NCI-H345 (cell line): ENCODE measurements around the gene FAM149A.

Source experiments
- DNase-seq: peaks from one replicate; lab custom pipeline; 2025; lab: John Stamatoyannopoulos, UW

FAM149A gene

DNA sequence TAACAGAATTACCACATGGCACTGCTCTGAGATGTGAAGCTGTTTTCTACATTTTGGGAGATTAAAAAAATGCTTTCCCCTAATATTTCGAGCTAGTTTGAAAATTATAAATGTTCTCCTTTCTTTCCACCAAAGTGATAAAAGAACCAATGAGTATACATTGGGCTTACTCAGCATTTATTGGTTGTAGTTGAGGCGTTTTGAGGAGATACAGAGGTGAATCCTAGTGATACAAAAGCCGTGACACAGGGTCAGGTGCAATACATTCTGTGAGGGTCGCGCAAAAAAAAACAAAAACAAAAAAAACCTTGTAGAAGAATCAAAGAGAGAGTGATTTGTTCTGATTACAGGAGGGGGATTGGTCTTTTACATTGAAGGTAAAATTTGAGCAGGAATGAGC lies 54.5 kb downstream of the FAM149A start:
- no peak for DNase-seq

DNA sequence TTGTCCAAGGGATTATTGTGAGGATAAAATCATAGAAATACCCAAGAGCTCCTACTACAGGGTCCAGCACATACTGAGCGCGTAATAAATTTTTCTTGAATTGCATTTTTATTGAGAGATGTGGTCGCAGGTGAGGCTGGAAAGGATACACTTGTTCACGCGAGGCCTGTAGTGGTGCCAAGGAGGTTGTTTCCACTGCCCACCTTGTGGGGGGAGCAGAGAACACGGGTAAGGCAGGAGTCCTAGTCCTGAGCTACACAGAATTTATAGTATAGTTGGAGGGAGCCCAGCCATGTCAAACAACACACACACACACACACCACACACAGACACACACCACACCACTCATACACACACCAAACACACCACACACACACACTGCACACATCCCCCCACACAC lies 55.1 kb downstream of the FAM149A start:
- no peak for DNase-seq

DNA sequence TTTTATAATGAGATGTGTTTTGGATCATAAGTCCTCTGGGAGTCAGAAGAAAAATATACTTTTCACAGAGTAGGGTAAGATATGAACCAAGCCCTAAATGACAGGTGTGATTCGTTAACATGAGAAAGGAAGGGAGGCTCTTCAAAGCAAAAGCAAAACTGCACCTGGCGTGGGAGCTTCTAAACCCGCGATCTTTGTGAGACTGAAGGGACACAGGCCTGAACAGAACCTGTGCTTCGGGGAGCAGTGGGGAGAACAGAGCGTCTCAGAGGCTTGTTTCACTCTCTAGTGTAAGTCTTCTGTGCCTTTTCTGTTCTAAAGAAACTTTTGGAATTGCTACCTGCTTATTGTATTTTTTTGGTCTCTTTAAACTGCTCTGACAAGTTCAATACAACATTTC lies 56.6 kb downstream of the FAM149A start:
- DNase-seq = peak; percentile 53

DNA sequence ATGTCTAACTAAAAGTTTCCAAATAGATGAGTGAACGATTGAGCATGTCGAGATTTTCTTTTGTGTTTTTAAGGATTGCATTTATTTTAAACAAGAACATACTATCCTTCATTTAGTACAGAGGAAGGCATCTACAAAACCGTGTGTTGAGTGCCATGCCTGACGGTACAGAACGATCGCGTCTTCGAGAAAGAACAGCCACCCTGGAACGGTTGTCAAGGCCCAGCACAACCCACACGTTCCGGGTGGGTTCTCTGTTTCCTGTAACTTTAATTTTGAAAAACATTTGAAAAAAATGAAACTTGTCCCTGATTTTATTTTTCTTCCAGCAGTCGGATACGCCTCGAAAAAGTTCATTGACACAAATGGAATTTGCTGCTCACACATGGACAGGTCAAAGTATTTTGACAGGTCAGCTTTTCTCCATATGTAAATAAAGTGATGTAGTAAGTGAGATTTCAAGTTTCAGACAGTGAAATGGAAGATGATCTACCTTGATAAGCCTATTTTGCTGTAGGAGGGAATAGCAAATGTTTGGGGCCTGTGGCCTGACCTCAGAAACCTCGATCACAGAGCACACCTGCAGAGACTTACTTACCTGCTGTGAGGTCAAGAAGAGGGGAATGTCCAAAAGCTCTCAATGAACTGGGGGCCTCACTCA lies 62.5 kb downstream of the FAM149A start:
- no peak for DNase-seq

DNA sequence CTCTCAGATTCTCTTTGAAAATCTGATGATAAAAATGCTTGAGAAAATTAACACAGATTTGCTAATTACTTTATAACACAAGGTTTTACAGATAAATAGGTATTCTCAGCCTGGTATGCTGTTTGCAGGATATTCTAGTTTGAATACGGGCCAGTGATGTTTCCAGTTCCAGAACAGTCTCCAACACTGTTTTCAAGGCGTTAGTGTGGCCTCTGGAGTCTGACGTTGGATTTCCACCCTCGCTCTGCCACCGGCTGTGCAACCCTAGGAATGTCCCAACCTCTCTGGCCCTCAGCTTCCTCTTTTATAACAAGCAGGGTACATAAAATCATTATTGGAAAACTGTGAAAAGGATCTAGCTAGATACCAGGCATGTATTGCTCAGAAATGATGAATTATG lies 63.1 kb downstream of the FAM149A start:
- no peak for DNase-seq

DNA sequence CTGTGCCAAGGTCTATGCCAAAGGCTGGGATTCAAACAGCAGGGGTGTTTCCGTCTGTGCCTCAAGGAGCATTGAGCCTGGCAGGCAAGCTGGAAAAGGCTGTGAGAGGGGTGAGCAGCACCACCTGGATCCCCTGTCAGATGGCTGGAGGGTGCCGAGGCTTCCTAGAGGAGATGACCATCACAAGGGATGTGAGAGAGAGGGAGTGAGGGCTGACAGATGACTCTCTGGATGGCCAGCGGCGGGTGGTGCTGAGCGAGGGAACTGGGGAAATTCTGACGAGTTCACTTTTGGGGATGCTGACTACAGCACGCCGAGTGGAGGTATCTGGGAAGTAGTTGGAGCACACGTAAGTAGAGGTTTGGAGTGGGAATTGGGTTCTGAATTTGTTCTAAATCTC lies 64.2 kb downstream of the FAM149A start:
- DNase-seq = no peak

DNA sequence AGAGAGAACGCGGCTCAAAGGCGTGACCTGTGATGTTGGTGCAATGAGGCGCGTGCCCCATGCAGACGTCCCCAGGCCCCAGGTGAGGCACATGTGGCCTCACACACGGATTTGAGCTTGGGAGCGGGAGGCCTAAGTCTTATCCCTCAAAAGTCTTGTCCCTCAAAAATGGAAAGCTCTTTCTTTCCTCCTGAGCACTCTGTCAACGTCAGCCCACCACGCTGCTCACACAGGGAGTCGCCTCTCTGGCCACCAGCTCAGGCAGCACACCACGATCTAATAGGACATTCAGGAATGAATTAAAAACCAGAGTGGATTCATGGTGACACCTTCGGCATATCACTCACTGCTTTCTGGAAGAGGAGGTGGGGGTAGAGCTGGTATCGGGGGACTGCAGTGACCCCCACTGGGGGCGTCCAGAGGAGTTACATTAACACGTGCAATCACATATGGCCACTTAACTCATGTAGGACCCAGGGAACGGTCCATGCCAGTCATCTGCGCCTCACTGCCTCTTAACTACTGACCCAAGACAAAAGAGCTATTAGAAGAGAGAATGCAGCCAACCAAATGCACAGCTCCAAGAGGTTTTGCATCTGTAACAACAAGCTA lies 64.9 kb downstream of the FAM149A start:
- DNase-seq = no peak

DNA sequence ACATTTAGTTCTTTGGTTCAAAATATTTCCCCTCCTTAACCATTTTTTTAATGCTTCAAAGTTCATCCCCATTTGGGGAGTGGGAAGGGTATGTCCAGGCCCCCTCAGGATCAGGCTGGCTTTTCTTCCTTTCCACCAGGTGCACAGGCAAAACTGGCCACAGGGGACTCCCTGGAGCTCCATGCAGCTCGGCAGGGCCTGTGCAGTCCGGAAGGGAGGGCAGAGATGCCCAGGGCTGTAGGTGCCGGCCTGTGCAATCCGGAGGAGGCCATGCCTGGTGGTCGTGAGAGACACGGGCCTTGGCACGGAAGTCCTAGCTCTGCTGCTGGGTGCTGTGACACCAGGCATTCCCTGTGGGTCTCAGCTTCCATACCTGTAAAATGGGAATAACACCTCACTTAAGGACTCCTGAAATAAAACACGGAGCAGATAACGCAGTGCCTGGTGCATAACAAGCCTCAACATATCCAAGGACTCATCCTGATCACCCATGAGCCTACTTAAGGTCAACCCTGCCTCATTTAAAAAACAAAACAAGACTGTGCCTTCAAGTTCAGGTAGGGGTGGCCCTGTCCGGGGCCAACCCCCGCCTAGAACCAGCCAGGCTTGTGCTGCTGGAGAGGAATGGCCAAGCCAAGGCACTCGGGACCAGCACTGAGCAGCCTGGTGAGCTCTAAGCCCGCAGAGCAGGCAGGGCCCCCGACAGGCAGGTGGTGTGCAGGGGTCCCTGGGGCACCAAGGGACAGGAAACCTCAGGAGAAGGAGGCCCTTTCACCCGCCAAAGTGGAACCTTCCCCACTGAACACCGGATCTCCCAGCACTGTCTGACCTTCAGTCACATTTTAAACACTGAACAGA lies 65.7 kb downstream of the FAM149A start:
- no peak for DNase-seq

DNA sequence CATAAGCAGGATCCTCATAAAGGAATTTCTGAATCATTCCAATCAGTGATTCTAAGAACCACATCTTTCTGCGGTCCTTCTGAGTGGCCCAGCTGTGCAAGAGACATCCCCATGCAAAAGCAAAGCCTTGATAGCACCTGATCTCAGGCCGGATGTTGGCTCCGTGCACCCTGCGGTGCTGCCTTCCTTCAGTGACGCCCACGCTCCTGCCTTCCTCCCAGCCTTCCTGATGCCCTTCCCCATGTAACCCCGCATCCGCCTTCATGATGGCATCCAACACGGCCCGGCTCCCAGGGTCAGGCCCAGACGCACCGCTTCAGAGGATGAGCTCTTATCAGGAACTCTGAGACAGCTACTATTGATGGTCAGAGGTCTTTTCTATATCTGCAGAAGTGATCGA lies 66.5 kb downstream of the FAM149A start:
- DNase-seq = no peak

DNA sequence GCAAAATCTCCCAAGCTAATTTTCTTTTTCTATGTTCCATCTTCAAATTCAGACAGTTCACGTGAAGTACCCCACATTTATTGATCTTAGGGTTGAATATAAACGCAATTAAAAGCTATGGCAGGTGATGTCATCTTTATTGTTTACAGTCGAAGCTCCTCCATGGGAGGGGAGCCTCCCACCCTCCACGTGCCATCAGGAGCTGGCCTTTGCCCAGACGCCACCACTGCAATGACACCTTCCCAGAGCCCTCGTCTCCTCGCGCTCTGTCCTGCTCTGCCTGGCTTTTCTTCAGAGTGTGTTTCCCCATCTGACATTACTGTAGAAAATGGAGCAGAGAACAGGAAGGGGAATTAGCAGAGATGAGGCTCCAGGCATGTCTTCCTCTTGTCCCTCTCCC lies 68.0 kb downstream of the FAM149A start:
- DNase-seq = peak; percentile 17

DNA sequence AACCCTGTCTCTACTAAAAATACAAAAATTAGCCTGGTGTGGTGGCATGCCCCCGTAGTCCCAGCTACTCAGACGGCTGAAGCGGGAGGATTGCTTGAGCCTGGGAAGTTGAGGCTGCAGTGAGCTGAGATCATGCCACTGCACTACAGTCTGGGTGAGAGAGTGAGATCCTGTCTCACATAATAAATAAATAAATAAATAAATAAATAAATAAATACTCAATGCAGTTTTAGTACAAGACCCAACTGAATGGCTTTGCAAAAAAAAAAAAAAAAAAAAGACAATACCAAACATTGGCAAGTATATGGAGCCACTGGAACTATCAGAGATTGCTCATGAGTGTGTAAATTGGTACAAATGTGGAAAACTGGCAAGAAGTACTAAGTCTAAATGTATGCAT lies 83.6 kb downstream of the FAM149A start:
- DNase-seq = no peak

DNA sequence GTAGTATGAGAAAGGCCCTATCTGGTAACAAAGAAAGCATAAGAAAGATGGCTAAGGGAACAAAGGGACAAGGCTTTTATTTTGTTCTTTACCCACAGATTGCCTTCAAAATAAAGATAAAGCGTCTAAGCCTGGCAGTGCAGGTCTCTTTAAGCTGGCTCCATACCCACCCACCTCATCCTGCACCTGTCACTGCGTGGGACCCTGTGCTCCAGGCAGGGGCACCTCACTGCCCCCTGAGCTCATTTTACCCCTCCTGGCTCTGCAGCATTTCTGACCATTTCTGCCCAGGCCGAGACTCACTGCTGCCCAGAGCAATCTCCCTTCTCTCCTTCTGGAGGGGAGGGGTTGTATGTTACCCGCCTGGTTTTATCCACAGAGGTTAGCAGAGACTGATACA lies 85.2 kb downstream of the FAM149A start:
- no peak for DNase-seq

DNA sequence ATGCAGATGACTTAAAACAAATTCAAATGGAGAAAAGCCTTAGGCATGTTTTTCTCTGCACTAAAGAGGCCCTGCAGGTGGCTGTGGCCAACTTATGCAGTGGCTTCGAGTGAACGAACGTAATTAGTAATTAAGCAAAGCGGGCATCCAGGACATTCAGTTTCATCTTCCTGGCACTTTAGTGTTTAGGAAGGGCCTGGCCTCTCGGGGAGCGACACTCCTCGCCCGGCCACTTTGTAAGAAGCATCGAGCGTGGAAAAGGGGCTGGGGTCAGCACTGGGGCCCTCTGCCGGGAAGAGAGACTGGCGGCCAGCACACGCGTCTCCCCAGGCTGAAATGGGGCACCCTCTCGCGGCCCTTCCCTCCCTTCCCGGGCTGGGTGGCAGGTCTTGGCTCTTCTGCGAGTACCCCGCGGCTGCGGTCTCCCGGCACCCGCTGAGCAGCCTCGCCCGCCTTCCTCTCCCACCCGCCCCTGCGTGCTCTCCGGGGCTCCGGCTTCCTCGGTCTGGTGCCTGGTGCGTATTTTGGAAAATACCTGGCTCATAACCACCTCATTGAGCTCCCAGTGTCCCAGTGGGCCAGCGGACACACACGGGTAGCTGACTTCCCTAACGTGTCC lies 86.2 kb downstream of the FAM149A start:
- peak; percentile 50 for DNase-seq

DNA sequence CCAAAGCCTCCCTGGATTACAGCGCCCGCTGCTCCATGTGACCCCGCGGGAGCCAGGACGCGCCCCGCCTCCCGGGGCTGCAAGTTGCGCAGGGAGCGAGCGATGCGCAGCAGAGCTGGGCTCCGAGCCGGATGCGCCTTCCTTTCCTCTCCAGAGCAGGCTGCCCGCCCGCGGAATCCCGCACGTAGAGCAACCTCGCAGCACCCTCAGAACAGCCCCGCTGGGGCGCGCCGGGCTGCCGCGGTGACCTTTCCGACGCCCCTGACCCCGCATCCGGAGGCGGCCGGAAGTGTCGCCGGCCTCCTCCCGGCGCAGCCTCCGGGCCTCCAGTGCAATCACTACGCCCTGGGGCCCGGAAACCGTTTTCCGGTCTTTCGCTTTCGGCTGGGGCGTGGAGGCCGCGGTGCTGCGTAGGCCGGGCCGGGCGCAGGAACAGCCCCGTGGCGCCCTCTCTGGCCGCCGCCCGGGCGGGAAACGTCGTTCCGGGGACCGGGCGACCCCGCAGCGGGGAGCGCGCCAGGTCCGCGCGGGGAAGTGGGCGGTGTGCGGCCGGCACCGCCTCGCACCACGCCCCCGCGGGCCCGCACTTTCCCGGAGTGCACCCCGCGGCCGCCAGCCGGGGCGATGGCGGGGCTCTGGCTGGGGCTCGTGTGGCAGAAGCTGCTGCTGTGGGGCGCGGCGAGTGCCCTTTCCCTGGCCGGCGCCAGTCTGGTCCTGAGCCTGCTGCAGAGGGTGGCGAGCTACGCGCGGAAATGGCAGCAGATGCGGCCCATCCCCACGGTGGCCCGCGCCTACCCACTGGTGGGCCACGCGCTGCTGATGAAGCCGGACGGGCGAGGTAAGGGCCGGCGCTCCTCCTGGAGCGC lies 86.9 kb downstream of the FAM149A start, which contains the start of gene CYP4V2:
CYP4V2 (plus strand) TSS at position 368 of the 866 bp plus-strand sequence; CDS start at position 625, 257 bp downstream.
- peak; percentile 66 for DNase-seq

DNA sequence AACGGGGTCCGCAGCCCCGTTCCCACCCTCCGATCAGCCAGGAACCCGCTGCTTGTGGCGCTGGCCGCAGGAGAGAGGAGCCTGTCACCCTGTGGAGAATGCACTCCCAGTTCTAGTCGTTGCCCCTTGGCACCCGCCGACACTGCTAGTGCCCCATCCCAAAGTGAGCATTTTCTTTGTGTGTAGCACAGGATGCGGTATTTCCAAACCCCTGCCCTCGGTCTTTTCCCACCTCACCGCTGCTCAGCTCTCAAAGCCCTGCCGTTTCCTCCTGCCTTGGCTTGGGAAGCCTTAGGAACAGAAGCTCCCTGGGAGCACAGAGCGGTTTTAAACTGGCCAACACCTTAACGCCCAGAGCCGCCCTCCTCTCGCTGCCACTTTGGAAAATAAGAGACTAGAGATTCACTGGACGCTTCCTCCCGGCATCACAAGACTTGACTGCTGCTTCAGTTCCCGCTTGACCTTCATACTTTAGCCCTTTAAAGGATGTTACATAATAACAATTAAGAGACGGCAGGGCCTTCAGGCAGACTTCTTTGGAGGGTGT lies 87.6 kb downstream of the FAM149A start:
- DNase-seq = peak; percentile 48

DNA sequence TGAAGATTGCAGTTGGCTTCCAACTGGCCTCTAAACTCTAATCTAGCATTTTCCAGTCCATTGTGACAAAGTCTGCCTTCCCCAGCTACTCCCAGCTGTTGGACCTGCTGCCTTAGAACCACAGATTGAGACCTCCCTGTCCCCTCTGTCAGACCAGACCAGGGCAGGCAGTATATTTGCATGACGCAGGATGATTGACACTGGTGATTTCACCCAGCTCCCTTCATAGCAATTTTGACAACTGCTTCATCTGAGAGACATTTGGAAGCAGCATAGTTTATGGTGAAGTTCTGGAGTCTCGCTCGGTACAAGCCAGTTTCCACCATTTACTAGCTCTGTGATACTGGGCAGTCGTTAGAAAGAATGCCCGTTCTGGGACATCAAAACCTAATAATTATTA lies 89.3 kb downstream of the FAM149A start:
- DNase-seq = no peak

DNA sequence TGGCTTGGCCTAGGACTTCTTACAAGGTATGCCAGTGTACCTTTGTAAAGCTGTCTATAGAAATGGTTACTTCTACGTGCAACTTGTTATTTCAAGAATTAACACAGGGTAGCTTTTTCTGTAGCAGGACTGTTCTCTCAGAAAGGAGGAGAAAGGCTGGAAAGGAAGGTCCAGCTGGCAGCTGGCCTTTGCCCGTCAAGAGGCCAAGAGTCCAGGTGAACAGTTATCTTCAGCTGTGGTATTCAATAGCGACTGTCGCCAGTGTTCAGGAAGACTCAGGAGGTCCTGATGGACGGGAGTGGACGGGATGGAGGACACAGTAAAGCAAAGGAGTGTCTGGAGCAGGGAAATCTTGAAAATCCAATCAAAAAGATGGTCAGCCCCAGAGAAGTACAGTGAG lies 91.6 kb downstream of the FAM149A start:
- DNase-seq = no peak

DNA sequence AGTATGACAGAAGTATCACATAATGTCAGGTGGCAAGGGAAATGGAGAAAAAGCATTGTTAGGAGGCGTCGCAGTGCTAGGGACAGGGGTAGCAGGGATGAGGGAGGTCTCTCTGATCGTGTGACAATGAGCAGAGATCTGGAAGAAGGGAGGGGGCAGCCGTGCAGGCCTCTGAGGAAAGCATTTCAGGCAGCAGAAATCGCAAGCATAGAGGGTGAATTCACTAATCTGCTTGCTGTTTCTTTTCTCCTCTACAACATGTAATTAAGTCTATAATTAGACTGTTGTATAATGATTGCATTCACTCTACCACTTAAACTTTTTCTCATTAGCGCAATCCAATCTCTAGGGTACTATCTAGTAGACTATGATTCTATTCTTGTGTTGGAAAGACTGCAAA lies 96.0 kb downstream of the FAM149A start:
- DNase-seq = no peak

DNA sequence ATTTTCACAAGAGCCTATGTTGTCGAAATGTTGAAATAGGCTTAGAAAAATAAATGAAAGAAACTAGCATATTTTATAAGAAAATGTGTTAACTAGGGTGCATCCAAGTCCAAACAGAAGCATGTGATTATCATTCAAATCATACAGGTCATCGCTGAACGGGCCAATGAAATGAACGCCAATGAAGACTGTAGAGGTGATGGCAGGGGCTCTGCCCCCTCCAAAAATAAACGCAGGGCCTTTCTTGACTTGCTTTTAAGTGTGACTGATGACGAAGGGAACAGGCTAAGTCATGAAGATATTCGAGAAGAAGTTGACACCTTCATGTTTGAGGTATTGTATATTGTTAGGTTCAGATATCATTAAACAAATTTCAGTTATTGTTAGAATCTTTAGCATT lies 96.5 kb downstream of the FAM149A start:
- no peak for DNase-seq

DNA sequence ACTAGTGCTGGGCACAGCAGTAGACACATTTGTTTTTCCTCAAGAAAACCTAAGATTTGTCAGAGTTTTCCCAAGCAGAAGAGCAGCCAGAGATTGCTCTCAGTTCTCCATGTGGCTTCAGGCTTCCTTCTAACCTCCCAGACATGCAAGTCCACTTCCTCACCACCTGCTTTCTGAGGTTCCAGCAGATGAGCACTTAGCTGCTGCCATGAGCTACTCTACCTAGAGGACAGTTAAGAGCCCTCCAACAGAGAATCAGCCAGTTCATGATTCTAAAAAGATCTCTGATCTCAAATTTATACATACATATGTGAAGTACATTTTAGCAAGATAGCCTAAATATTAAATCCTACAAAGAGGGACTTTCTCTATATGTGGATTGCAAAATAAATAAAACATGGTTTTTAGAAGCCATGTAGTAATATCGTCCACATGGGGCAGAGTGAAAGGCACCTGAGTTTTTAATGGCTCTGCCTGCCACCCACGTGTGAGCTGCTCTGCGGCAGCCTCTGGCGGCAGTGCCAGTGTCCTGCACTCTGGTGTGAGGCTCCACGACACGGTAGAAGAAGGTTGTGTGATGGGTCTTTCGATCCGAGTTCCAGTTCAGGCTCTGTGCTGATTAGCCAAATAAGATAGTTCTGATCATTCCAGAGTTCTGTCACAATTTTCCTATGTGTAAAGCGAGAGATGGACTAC lies 97.2 kb downstream of the FAM149A start:
- peak; percentile 62 for DNase-seq
